Measurements from ENCODE around the gene CST1.

The CST1 gene

GRCh38 chr20:23710771-23711170 lies 40.0 kb downstream of the CST1 start:
- in situ Hi-C loops (cut with HindIII; ENCODE audit: low sequenced_read_pairs) = no loop called here

GRCh38 chr20:23705895-23706294 lies 44.8 kb downstream of the CST1 start:
- in situ Hi-C loops (cut with HindIII; ENCODE audit: low sequenced_read_pairs) = no loop called here

- in situ Hi-C loops (cut with HindIII; ENCODE audit: low sequenced_read_pairs) = no loop called here
Measured at GRCh38 chr20:23702021-23702420, 48.7 kb downstream of the CST1 start.

- in situ Hi-C loops (cut with HindIII; ENCODE audit: low sequenced_read_pairs) = no loop called here
Measured at GRCh38 chr20:23700931-23701330, 49.8 kb downstream of the CST1 start.

GRCh38 chr20:23697947-23698346 lies 52.8 kb downstream of the CST1 start:
- in situ Hi-C loops (cut with HindIII; ENCODE audit: low sequenced_read_pairs) = no loop called here
